Activated T-cell treated with anti-CD3 and anti-CD28 coated beads, Interleukin-2, amount 50 U/mL, for 48 hours (primary cell): ENCODE measurements around the gene SLC25A45.

Experiments
- DNase-seq, 2 experiments: peaks; one replicate each; pipeline ENCODE4 v3.0.0-alpha.2; 2020

The SLC25A45 gene

DNA sequence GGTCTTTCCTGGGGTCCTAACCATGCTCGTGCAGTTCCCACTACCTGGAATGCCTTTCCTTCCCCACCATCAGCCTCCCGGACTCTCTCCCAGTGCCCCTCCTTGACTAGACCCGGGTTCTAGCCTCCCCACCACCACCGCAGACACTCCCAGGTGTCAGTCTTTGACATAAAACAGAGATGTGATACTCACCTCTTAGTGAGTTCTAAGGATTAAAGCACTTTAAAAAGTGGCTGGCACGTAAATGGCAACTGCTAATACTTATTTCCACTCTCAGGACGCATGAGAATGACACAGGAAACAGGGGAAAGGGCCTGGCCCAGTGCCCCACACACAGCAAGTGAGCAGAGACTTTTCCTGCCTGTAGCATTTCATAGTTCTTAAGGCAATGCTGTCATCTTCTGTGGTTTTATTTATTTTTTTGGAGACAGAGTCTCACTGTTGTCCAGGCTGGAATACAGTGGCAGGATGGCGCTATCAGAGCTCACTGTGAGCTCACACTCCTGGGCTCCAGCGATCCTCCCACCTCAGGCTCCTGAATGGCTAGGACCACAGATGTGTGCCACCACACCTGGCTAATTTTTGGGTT is 1.9 kb upstream of the SLC25A45 start:
- DNase-seq, result no peak

DNA sequence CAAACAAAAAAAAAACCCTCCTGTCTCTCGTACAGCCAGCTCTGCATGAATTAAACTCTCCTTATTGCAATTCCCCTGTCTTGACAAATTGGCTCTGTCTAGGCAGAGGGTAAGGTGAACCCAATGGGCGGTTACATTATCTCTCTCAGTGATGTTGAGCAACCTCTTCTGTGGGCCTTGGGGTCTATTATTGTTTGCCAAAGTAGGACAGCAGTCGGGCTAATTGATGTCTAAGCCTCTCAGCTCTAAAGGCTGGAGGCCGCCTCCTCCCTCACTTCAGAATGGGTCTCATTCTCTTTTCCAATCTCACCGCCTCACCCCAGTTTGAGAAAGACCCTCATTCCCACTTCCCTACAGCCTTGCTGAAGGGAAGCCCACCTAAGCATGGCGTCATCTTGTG is 1.3 kb upstream of the SLC25A45 start:
- DNase-seq, result no peak

DNA sequence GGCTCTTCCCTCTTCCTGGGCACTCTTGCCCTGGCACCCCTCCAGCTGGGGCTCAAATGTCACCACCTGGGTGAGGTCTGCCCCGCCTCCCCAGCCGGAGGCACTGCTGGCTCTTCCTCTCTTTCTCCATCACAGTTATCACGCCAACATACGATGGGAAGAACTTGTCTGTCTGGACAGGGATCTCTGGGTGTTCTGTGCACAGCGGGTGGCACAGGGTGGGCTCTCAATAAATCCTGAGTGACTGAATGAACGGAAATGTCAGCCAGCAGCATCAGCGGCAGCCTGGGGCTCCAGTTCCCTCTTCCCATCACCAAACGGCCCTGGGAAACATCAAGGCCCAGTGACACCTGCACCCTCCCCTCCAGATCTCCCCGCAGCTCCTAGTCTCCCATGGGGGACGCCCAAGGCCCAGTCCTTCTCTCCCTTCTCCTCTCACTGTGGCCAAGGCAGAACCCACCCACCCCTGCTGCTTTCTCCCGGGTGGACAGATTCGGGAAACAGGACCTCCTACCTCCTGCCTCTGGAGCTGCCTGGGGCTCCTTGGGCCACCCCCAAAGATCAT is 440 bp upstream of the SLC25A45 start:
- no peak for DNase-seq

DNA sequence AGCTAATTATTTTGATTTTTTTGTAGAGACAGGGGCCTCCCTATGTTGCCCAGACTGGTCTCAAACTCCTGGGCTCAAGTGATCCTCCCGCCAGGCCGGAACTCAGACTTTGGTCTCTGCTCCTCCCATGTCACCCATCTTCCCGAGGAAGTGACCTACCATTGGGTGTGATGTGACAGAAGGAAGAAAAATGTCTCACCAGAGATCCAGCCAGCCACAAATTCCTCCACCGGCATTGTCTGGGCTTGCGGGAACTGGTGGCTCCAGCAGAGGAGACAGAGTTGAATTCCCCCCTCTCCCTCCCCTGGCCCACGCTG is 772 bp downstream of the SLC25A45 start:
- DNase-seq, result no peak

DNA sequence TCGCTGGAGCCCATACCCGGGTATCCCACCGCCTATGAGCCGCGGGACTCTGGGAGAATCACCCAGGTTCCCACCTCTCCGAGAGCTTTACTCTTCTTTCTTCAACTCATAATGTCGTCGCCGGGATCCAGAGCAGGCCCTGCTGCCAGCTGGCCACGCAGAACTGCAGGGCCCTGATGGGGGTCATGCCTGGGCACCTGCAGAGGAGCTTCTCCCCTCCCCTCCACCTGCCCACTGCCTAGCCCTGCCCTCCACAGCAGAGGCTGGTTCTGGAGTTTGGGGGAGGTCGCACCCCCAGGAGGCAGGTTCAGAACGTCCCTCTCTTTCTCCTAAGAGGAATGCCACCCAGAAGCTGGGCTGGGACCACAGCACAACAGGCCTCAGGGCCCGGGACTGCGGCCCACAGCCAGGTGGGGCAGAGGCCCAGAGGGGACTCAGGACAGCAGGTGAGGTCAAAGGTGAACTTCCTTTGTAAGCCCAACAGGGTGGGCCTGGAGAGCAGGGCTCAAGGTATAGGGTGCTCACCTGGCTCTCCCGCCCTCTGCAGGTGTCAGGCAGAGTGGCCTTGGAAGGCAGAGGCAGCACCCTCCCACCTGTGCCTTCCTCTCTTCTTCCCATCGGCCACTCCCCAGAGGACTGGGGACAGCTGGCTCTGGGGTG is 1.9 kb downstream of the SLC25A45 start:
- no peak for DNase-seq

DNA sequence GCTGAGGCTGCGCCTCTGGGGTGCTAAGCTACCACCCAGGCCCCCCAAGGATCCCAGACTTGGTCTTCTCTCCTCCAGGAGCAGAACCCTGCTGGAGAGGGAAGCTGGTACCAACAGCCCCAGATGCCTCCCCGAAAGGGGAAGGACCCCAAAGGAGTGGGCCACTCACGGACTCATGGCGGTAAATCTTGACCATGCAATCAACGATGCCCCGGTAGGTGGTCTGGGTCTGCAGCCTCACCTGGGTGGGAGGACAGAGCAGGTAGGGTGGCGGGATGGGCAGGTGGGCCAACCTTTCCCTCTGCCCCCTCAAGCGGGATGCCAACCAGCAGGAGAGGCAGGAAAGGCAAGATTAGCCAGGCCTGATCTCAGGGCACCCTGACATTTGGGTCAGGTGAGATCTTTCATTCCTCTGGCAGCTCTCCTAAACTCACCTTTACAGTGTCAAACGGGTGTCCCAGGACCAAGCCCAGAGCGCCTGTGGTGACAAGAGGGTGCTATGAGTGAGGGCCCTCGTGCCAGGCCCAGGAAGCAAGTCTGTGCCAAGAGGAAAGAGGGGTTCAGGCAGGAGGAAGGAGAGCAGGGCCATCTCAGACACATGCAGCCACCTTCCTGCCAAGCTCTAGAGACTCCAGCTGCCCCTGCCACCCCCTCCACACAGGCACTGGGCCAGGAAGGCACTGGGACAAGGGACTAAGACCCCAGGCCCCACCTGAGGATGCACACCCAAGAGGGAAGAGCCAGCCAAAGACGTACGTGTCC is 2.6 kb downstream of the SLC25A45 start:
- no peak for DNase-seq

DNA sequence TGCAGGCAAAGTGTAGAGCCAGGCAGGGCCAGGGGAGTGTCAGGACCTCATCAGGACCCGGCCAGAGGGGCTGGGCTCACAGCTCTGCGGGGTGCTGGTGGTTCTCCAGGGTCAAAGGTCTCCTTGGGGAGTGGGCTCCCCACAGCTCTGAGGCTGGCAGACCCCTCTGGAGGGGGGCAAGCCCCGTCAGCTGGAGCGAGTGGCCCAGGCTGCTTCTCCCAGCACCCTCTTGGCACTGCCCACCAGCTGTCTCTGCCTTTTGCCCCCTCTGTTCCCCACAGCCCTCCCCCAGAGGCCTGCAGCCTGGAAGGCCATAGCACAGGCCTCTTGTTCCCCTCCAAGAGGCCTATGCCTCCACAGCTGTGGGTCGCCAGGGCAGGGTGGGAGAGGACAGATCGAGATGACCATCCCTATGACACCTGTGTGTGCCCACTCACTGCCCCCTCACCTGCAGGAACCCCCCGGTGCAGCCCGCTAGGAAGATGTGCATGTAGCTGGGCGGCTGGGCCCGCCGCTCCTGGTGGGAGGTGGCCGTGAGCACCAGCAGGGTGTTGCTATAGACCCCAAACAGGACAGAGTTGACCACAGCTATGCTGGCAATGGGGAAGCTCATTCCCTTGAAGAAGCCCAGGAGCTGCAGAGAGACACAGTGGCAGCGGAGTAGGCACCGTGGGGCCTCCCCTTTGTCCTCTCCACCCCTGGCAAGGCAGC is 3.4 kb downstream of the SLC25A45 start:
- no peak for DNase-seq

DNA sequence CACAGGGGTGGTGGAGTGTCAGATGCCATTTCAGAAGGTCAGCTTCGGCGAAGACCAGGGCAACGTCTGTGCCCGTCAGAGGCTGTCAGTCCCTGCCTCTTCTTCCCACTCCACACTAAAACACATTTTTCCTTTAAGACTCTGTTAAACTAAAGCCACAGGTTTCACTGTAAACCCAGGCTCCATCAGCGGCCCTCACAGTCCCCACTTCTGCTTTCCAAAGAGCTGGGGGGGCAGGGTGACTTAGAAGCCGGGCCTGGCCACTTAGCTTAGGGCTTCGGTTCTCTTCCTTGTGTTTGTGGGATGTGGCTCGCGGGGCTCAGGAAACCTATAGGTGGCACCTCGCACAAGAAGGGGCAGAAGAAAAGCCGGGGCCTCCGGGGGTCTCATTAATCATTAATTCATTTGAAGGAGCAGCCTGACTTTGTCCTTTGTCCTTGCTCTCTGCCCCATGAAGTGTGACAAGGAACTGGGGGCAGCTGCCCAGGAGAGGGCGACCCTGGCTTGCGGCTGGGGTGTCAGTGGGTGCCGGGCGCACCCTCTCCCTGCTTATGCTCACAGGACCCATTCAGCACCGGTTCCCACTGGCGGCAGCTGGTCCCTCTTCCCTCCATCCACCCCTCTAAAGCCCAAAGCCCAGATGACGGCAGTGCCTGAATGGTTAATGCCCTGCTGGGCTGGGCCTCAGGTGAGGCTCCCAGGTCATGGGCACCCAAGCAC is 4.1 kb downstream of the SLC25A45 start:
- DNase-seq, result no peak

DNA sequence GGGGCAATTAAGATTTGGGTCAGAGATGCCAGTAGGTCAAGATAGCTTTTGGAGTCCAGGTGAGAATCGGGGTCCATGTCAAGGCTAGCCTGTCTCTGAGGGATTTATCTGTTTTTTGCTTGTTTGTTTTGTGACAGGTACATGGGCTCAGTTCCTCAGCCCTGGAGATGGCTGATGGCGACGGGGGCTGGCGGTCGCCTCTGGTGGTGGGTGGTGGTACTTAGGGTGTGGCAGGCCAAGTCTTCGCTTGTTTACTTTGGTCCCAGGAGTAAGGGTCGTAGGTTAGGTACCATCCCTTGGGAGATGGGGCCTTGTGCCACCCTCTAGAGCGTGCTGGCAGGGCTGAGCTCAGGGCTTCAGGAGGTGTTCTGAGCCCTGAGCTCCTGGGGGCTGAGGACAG is 4.7 kb downstream of the SLC25A45 start:
- no peak for DNase-seq

DNA sequence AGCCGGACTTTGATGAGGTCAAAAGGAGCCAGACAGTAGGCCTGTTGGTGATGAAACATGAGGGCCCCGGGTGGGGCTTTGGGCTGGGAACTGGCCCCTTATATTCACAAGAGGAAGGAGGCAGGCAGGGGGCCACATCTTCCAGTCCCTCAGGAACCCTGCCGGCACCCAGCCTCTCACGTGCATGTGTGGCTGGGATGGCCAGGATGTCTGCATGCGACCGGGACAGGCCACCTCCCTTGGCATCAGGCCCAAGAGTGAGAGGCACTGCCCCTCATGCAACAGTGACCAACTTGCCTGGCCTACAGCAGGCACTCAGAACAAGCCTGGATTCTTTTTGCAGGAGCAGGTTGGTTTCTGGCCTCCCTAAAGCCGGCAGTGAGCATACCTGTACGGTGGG is 5.4 kb downstream of the SLC25A45 start:
- DNase-seq, result no peak

DNA sequence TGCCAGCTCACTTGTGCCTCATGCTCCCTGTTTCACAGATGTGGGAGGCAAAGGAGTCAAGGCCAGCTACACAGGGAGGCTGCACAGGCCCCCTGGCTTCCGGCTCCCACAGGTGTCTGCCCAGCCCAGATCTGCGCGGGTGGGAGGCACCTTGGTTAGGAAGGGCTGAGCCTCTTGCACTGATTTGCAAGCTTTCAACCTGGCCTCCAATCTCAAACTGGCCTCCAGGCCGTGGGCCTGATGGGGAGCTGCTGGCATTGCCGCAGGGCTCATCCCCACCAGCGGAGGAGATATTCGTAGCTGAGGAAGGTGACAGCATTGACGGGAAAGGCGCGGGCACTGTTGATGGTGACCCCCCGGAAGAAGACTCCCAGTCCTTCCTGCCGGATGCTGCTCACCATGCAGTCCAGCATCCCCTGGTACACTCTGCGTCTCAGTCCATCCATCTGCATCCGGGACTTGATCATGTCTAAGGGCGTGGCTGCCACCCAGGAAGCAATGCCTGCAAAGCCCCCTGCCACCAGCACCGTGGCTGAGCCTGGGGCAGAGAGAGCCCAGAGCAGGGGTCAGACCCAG is 6.2 kb downstream of the SLC25A45 start:
- no peak for DNase-seq

DNA sequence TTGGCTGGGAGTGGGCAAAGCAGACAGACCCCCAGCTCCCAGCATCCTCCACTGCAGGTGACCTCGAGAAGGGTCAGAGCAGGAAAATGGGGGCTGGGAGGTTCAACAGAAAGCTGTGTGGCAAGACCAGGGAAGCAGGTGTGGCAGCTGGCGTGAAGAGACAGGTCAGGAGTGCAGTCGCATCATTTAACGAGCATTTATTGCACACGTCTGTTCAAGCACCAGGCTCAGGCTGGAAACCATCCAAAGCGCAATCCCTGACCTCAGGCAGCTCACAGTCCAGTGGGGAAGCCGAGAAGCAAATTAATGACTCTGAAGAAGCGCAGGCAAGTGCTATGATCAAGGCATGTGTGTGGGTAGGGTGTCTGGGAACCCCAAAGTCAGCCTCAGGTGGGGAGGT is 7.4 kb downstream of the SLC25A45 start:
- DNase-seq, result no peak

DNA sequence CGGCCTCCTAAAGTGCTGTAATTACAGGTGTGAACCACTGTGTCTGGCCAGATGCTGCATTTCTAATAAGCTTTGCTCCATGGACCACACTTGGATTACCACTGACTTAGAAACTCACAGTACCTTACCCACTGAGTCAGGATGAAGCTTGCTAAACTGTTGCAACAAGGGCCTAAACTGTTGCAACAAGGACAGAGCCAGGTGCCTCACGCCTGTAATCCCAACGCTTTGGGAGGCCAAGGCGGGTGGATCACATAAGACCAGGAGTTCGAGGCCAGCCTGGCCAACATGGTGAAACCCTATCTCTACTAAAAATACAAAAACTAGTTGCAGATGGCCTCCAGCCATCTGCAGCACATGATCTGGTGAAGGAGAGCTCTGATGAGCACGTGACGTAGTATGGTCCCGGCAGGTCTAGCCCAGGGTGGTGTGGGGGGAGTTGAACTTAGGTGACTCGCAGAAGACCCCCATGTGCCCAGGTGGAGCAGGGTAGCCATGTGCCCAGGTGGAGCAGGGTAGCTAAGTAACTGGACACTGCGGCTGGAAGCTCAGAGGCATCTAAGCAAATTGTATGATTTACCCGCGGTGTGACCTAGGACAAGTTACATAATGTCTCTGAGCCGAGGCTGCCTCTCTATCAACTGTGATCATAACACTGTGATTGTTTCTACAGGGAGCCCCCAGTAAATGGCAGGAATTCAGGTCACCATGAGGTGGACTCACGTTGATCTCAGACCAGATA is 8.4 kb downstream of the SLC25A45 start:
- DNase-seq, result no peak

DNA sequence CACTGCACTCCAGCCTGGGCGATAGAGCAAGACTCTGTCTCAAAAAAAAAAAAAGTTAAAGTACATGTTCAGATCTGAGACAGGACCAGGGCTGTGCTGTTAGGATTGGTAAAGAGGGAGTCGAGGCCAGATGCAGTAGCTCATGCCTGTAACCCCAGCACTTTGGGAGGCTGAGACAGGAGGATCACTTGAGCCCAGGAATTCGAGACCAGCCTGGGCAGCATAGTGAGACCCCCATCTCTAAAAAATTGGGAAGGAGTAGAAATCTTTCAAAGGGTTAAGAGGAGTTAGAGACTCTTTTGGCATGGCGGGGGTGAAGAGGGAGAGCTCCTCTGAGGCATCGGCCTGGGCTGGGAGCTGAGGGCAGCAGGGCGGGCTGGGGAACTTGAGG is 11.8 kb downstream of the SLC25A45 start:
- DNase-seq, result no peak

DNA sequence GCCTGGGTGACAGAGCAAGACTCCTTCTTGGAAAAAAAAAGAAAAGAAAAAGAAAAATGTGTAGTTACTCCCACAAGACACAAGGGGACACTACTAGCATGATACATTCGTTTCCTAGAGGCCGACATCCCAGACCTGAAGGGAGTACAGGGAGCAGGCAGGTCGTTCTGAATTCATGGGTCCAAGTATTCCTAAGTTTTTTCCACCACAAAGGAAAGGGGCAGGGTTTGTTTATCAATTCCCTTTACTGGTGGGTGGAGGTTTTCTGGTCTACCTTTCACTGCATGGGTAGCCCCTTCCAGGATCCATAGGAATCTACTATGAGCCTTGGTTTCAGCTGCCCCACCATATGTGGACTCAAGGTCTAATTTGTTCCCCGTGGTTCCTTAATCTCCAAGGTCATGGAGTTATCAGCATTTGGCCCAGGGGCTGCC is 16.1 kb downstream of the SLC25A45 start:
- peak in 1 of 2 experiments; percentile 44 for DNase-seq

DNA sequence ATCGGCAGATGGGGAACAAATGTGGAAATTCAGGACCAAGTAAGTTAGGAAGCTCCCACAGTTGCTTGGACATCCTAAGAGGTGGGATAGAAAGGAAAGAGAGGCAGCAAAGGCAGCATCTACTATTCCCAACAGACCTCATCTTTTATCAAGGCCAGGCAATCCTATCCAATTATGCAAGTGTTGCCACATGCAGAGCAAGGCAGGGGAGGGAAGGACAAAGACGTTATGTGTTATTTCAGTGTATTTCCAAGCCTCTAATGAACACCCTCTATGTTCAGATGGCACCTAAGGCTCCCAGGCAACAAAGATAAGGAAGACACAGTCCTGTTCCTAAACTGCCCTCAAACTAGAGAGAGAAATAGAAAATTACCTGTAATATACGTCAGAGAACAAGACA is 18.7 kb downstream of the SLC25A45 start:
- DNase-seq, result no peak

DNA sequence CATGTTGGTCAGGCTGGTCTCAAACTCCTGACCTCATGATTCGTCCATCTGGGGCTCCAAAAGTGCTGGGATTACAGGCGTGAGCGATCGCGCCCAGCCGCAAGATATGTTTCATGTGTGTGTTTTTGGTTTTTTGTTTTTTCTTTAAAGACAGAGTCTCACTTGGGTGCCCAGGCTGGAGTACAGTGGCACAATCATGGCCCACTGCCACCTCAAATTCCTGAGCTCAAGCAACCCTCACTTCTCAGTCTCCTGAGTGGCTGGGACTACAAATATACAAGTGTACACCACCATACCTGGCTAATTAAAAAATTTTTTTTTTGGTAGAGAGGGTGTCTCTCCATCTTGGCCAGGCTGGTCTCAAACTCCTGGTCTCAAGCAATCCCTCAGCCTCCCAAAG is 19.5 kb downstream of the SLC25A45 start:
- no peak for DNase-seq

DNA sequence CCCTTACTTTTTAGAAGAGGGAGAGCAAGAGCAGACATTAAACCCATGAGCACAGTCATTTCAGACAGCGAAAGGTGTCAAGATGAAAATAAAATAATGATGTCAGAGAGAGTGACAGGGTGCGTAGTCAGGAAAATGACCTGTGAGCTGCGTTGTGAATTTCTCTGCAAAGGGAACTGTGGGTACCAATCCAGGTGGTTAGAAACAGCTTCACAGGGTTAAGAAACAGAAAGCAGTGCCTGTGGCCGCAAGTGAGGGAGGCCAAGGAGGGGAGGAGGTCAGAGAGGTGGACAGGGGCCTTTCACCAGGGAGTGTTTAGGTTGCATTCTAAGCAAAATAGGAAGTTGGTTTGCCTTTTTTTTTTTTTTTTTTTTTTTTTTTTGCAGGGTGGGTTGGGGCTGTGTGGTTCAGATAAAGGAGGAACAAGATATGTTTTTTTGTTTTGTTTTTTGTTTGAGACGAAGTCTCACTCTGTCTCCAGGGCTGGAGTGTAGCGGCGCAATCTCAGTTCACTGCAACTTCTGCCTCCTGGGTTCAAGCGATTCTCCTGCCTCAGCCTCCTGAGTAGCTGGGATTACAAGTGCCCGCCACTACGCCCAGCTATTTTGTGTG is 20.0 kb downstream of the SLC25A45 start:
- DNase-seq, result no peak

DNA sequence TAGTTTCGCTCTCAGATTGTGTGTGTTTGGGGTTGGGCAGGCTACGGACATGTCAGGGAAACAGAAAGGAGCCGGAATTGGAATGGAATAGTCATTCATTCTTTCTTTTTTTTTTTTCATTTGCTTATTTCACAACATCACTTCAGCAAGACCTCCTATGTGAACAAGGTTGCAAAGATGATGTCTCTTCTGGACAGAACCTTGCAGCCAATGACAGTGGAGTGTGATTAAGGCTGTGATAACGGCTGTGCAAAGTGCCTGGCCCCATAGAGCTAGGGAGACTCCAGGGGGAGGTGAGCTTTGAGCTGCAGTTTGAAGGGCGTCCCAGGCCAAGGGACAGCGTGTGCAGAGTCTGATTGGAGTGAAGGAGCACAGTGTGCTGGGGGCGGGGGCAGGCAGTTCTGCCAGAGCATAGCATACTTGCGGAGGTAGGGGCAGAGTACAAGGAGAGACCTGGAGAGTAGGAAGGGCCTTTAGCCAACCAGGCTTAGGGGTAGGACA is 24.5 kb downstream of the SLC25A45 start:
- no peak for DNase-seq

DNA sequence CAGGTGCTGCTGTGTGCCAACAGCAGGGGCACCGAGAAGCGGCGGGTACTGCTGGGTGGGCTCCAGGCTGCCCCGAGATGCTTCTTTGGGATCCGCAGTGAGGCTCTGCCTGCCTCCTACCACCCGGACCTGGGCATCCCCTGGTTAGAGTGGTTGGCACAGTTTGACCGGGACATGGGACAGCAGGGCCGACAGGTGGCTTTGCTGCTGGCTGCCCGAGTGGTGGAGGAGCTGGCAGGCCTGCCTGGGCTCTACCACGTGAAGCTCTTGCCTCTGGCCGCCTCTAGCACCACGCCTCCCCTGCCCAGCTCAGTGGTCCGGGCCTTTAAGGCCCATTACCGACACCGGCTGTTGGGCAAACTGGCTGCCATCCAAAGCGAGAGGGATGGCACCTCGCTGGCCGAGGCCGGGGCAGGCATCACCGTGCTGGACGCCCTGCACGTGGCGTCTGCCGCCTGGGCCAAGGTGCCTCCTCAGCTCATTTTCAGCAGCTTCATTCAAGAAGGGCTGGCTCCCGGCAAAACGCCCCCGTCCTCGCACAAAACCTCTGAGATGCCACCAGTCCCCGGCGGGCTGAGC is 26.0 kb downstream of the SLC25A45 start:
- no peak for DNase-seq
